ENCODE data around the gene UBL4B. TPM values are rescaled to one million over a fixed set of nuclear protein-coding genes. Genes with fewer than 3 reads are reported as not detected.

UBL4B gene
- total and polyA plus RNA-seq, 12 donors, result 0.13 to 0.24 (median 0.18) TPM; not detected in 9

DNA sequence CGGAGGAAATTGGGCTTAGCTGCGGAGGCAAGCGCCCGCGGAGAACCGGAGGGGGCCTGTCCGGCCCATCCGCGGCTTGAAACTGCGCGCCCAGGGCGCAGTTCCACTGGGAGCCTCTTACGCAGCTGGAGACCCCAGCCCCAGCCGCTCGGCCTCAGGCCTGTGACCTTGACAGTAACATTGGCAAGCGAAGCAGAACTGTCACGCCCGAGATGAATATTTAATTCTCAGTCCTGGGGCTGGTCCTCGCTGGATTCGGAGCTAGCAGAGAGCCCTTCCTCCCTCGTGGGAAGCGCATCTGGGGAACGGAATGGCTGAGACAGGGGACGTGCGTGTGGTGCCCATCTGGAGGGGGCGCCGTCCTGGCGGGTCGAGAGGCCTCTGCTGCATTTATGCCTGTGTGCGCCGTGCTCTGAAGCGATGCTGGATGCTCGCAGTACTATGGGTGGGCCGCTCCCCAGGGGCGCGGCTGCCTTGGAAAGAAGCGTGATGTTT lies 39.0 kb downstream of the UBL4B start:
- no peak for DNase-seq
- H3K4me1 ChIP-seq (replicated peaks in 1 of 2), result peaks cover 6 to 11% of the 10 kb centered on the region in 2 donors
- H3K36me3 ChIP-seq (replicated peaks in 1 of 2), result no peaks in the 10 kb centered on the region
- TF ChIP-seq, protein P1, sequence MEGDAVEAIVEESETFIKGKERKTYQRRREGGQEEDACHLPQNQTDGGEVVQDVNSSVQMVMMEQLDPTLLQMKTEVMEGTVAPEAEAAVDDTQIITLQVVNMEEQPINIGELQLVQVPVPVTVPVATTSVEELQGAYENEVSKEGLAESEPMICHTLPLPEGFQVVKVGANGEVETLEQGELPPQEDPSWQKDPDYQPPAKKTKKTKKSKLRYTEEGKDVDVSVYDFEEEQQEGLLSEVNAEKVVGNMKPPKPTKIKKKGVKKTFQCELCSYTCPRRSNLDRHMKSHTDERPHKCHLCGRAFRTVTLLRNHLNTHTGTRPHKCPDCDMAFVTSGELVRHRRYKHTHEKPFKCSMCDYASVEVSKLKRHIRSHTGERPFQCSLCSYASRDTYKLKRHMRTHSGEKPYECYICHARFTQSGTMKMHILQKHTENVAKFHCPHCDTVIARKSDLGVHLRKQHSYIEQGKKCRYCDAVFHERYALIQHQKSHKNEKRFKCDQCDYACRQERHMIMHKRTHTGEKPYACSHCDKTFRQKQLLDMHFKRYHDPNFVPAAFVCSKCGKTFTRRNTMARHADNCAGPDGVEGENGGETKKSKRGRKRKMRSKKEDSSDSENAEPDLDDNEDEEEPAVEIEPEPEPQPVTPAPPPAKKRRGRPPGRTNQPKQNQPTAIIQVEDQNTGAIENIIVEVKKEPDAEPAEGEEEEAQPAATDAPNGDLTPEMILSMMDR (IDR thresholded peaks at IDR 0.05), result no peak
- TF ChIP-seq POLR2A (IDR thresholded peaks at IDR 0.05), result no peak
- H3K9me3 ChIP-seq (replicated peaks in 1 of 3), result no peaks in the 10 kb centered on the region
- peaks cover 52% of the 10 kb centered on the region for H3K27me3 ChIP-seq
- H3K4me3 ChIP-seq, result peak overlapping the region in 1 of 4 donors; percentile 27
- peak overlapping the region in 1 of 5 donors; percentile 81 for H3K27ac ChIP-seq
- 11 to 19% (median 13%) methylated on average over 19 to 37 of the region's 37 CpGs for WGBS, 4 donors
- intact Hi-C loops (cut with DNase I), result loop anchor here in 1 of 2 donors (5.0 kb wide), 1 partner anchor 49 kb away; no protein-coding TSS in a partner anchor

DNA sequence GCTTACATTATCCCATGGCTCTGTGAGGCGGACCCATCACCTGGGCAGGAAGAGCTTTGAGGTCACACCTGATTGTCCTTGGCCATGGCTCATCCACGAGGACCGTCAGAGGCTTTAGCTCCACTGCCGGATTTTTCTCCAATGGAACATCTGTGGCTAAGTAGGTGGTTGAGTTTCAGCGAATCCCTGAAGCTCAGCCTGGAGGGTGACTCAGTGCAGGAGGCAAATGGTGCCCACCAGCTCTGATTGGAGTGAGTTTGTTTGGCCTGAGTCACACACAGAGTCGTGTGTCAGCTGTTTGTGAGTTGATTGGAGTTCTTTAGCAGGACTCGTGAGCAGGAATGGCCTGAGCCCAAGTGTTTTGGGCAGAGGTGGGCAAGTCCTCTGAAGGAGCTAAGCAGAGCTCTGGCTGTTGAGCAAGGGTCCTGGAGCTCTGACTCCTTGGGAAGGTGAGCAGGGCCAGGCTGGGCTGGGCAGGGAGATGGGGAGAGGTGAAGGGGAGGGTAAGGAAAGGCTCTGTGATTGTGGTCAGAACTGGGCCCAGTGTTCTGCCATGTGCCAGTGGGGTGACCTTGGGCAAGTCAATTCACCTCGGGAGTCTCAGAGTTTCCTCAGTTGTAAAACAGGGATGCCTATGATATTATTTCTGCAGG lies 40.0 kb downstream of the UBL4B start:
- TF ChIP-seq, protein P1 (IDR thresholded peaks at IDR 0.05), result no peak
- TF ChIP-seq POLR2A (IDR thresholded peaks at IDR 0.05), result no peak
- H3K4me1 ChIP-seq (replicated peaks in 1 of 2), result peaks cover 6 to 11% of the 10 kb centered on the region in 2 donors
- H3K36me3 ChIP-seq (replicated peaks in 1 of 2), result no peaks in the 10 kb centered on the region
- intact Hi-C loops (cut with DNase I), result loop anchor here in 1 of 2 donors (5.0 kb wide), 1 partner anchor 50 kb away; no protein-coding TSS in a partner anchor
- H3K27ac ChIP-seq, result peak overlapping the region in 1 of 5 donors; percentile 12
- no peak for DNase-seq
- no peaks in the 10 kb centered on the region for H3K9me3 ChIP-seq (replicated peaks in 1 of 3)
- no peak overlapping the region for H3K4me3 ChIP-seq
- peaks cover 49% of the 10 kb centered on the region for H3K27me3 ChIP-seq
- 51 to 67% (median 61%) methylated on average over 7 to 8 of the region's 8 CpGs for WGBS, 4 donors

- Histone ChIP-seq H3K9me3 (replicated peaks in 1 of 3) (no peaks in the 10 kb centered on the region), H3K27me3 (peaks cover 51% of the 10 kb centered on the region)
Measured at GRCh38 chr1:110153407-110153950, 41.2 kb downstream of the UBL4B start.

More at GRCh38 chr1:110153407-110153950, 41.2 kb downstream of the UBL4B start:
- intact Hi-C loops (cut with DNase I), result loop anchor here in 1 of 2 donors (5.0 kb wide), 1 partner anchor 51 kb away; no protein-coding TSS in a partner anchor
- no peak for TF ChIP-seq POLR2A (IDR thresholded peaks at IDR 0.05)
- TF ChIP-seq, protein P1 (IDR thresholded peaks at IDR 0.05), result no peak
- DNase-seq, result no peak
- no peaks in the 10 kb centered on the region for H3K36me3 ChIP-seq (replicated peaks in 1 of 2)
- no peak overlapping the region for H3K4me3 ChIP-seq
- peaks cover 6 to 11% of the 10 kb centered on the region in 2 donors for H3K4me1 ChIP-seq (replicated peaks in 1 of 2)
- no peak overlapping the region for H3K27ac ChIP-seq
